Breast epithelium (tissue), 4 donors: ENCODE measurements around the gene TENM3. TPM values are rescaled to one million over a fixed set of nuclear protein-coding genes. Genes with fewer than 3 reads are reported as not detected.

ENCODE experiments used
- DNase-seq, 2 donors: peaks; one replicate each; pipeline ENCODE4 v3.0.0-alpha.2; 2019; ENCODE audit warnings: low spot score in 2 of 2
- H3K27ac ChIP-seq, 2 donors: fragments of 200-600 bp; sonication (generic) in 1 of 2; one replicate each; pipeline ENCODE4 v1.5.1; 2016 to 2019; ENCODE audit warnings: mild to moderate bottlenecking in 1 of 2
- H3K27me3 ChIP-seq, 2 donors: fragments of 200-600 bp; sonication (generic) in 1 of 2; one replicate each; pipeline versions ENCODE4 v1.5.1 to v1.6.0; 2017 to 2019; ENCODE audit warnings: control low read depth in 1 of 2, mild to moderate bottlenecking in 1 of 2
- H3K36me3 ChIP-seq: fragments of 200-600 bp; one replicate; pipeline ENCODE4 v1.5.1; 2019
- H3K4me1 ChIP-seq, 2 donors: fragments of 200-600 bp; sonication (generic); one replicate each; pipeline ENCODE4 v1.5.1; 2016 to 2019; ENCODE audit warnings: control low read depth in 1 of 2
- H3K4me3 ChIP-seq, 3 donors: fragments of 200-600 bp; sonication (generic); 1 replicate in 2 of 3; 2 replicates in 1 of 3; pipeline ENCODE4 v1.5.1; 2016 to 2019; ENCODE audit warnings: mild to moderate bottlenecking in 3 of 3, moderate library complexity in 2 of 3
- H3K9me3 ChIP-seq, 2 donors: fragments of 200-600 bp; sonication (generic) in 1 of 2; one replicate each; pipeline ENCODE4 v1.5.1; 2016 to 2019; ENCODE audit warnings: control low read depth in 1 of 2
- CTCF ChIP-seq, 3 donors: fragments of 450-650 bp; IDR thresholded peaks; one replicate each; pipeline ENCODE4 v1.5.1; 2016 to 2017; ENCODE audit warnings: antibody characterized with exemption in 3 of 3, mild to moderate bottlenecking in 3 of 3, moderate library complexity in 3 of 3
- POLR2A ChIP-seq: fragments of 450-650 bp; IDR thresholded peaks from one replicate; pipeline ENCODE4 v1.6.1; 2016; ENCODE audit warnings: antibody characterized with exemption, mild to moderate bottlenecking, moderate library complexity
- POLR2AphosphoS5 ChIP-seq, 3 donors: sonication (generic); formaldehyde crosslinking; IDR thresholded peaks; one replicate each; pipeline ENCODE4 v1.6.1; 2017; ENCODE audit warnings: antibody characterized with exemption in 3 of 3
- intact Hi-C: fragments of 100-400 bp; cut with DNase I; formaldehyde crosslinking; loops from one replicate; pipeline ENCODE4 v1.15.1; 2023; ENCODE audit warnings: low total_unique reads
- total RNA-seq, 3 donors: library from RNA; depleted of rRNA; stranded (reverse); fragments of >200 nt; gene quantifications; one replicate each; pipeline ENCODE4 v1.1.0, GENCODE V29; 2016

Gene TENM3
- total RNA-seq, 3 donors from 2014 or later, result 4.6 to 30.6 (median 8.8) TPM

GRCh38 chr4:182504463-182504862 is 261.3 kb downstream of the TENM3 start:
- intact Hi-C loops, result no loop called here
- no peak for TF ChIP-seq POLR2AphosphoS5 (IDR thresholded peaks at IDR 0.05)

GRCh38 chr4:182507805-182508204 is 264.6 kb downstream of the TENM3 start:
- intact Hi-C loops, result no loop called here
- H3K27me3 ChIP-seq, result no peaks in the 10 kb centered on the region
- no peak overlapping the region for H3K4me3 ChIP-seq
- H3K4me1 ChIP-seq, result no peaks in the 10 kb centered on the region
- TF ChIP-seq POLR2A (no peak), CTCF (IDR thresholded peaks at IDR 0.05) (no peak), POLR2AphosphoS5 (IDR thresholded peaks at IDR 0.05) (no peak)
- no peak for DNase-seq
- no peak overlapping the region for H3K27ac ChIP-seq
- H3K9me3 ChIP-seq, result no peaks in the 10 kb centered on the region
- no peaks in the 10 kb centered on the region for H3K36me3 ChIP-seq

More at GRCh38 chr4:182504463-182504862, 261.3 kb downstream of the TENM3 start:
- H3K36me3 ChIP-seq, result no peaks in the 10 kb centered on the region
- DNase-seq, result no peak
- H3K27ac ChIP-seq, result no peak overlapping the region
- no peaks in the 10 kb centered on the region for H3K9me3 ChIP-seq
- no peaks in the 10 kb centered on the region for H3K27me3 ChIP-seq
- H3K4me3 ChIP-seq, result no peak overlapping the region
- no peaks in the 10 kb centered on the region for H3K4me1 ChIP-seq

- Histone ChIP-seq H3K27me3 (no peaks in the 10 kb centered on the region), H3K9me3 (no peaks in the 10 kb centered on the region), H3K36me3 (no peaks in the 10 kb centered on the region), H3K4me3 (no peak overlapping the region), H3K4me1 (no peaks in the 10 kb centered on the region), H3K27ac (no peak overlapping the region)
- TF ChIP-seq POLR2AphosphoS5 (IDR thresholded peaks at IDR 0.05), result no peak
- TF ChIP-seq CTCF (IDR thresholded peaks at IDR 0.05), result no peak
- intact Hi-C loops, result no loop called here
- no peak for DNase-seq
Measured at GRCh38 chr4:182510836-182511235, 267.6 kb downstream of the TENM3 start.

- intact Hi-C loops, result no loop called here
- Histone ChIP-seq H3K4me3 (no peak overlapping the region), H3K27me3 (no peaks in the 10 kb centered on the region), H3K9me3 (no peaks in the 10 kb centered on the region), H3K27ac (no peak overlapping the region), H3K36me3 (no peaks in the 10 kb centered on the region), H3K4me1 (no peaks in the 10 kb centered on the region)
- no peak for TF ChIP-seq CTCF (IDR thresholded peaks at IDR 0.05)
- TF ChIP-seq POLR2AphosphoS5 (IDR thresholded peaks at IDR 0.05), result no peak
- TF ChIP-seq POLR2A, result no peak
- no peak for DNase-seq
Measured at GRCh38 chr4:182513587-182514291, 270.5 kb downstream of the TENM3 start.

GRCh38 chr4:182518421-182518820 is 275.2 kb downstream of the TENM3 start:
- TF ChIP-seq POLR2AphosphoS5 (IDR thresholded peaks at IDR 0.05), result no peak
- no peak for TF ChIP-seq CTCF (IDR thresholded peaks at IDR 0.05)
- TF ChIP-seq POLR2A, result no peak
- DNase-seq, result no peak
- intact Hi-C loops, result no loop called here
- H3K36me3 ChIP-seq, result no peaks in the 10 kb centered on the region
- no peak overlapping the region for H3K4me3 ChIP-seq
- no peak overlapping the region for H3K27ac ChIP-seq
- H3K4me1 ChIP-seq, result no peaks in the 10 kb centered on the region
- H3K9me3 ChIP-seq, result no peaks in the 10 kb centered on the region
- H3K27me3 ChIP-seq, result no peaks in the 10 kb centered on the region
